Neural progenitor cell (in vitro differentiated cells): ENCODE data around the gene SLC9A5. TPM values are rescaled to one million over a fixed set of nuclear protein-coding genes. Genes with fewer than 3 reads are reported as not detected.

Experiments used
- DNase-seq: peaks from one replicate; pipeline ENCODE4 v3.0.0-alpha.2; 2016; ENCODE audit warnings: low spot score
- H2AFZ ChIP-seq: fragments of 200-600 bp; sonication (generic); replicated peaks from 2 replicates; pipeline ENCODE4 v1.6.1; 2016; ENCODE audit warnings: antibody characterized with exemption
- H3F3A ChIP-seq: fragments of 200-600 bp; sonication (generic); 2 replicates; pipeline ENCODE4 v1.6.1; 2016; ENCODE audit warnings: antibody characterized with exemption, low read depth
- H3K27ac ChIP-seq: fragments of 200-600 bp; sonication (generic); 2 replicates; pipeline ENCODE4 v1.5.1; 2016; ENCODE audit warnings: mild to moderate bottlenecking
- H3K27me3 ChIP-seq: fragments of 200-600 bp; sonication (generic); 2 replicates; pipeline ENCODE4 v1.6.1; 2016; ENCODE audit warnings: mild to moderate bottlenecking, moderate library complexity
- H3K36me3 ChIP-seq: fragments of 200-600 bp; sonication (generic); 2 replicates; pipeline ENCODE4 v1.5.1; 2016
- H3K4me1 ChIP-seq: fragments of 200-600 bp; sonication (generic); 2 replicates; pipeline ENCODE4 v1.6.1; 2016; ENCODE audit warnings: mixed run types
- H3K4me2 ChIP-seq: fragments of 200-600 bp; sonication (generic); 2 replicates; pipeline ENCODE4 v1.6.1; 2016
- H3K4me3 ChIP-seq: fragments of 200-600 bp; sonication (generic); 2 replicates; pipeline ENCODE4 v1.5.1; 2016
- H3K79me2 ChIP-seq: fragments of 200-600 bp; sonication (generic); 2 replicates; pipeline ENCODE4 v1.6.1; 2016; ENCODE audit warnings: low read depth
- H3K9ac ChIP-seq: fragments of 200-600 bp; sonication (generic); 2 replicates; pipeline ENCODE4 v1.6.1; 2016
- H3K9me3 ChIP-seq: fragments of 200-600 bp; sonication (generic); 2 replicates; pipeline ENCODE4 v1.5.1; 2016; ENCODE audit warnings: low read depth
- H4K20me1 ChIP-seq: fragments of 200-600 bp; sonication (generic); 2 replicates; pipeline ENCODE4 v1.6.1; 2016; ENCODE audit warnings: low read depth
- H3K27ac Mint-ChIP-seq: 3 replicates; pipeline ENCODE4 v1.8.0; 2021; ENCODE audit warnings: mixed read lengths
- H3K27me3 Mint-ChIP-seq: 2 replicates; pipeline ENCODE4 v1.8.0; 2022; ENCODE audit warnings: low read depth, mild to moderate bottlenecking, inconsistent platforms, moderate library complexity, mixed read lengths; ENCODE audit not compliant: insufficient read depth
- H3K36me3 Mint-ChIP-seq: 3 replicates; pipeline ENCODE4 v1.8.0; 2021; ENCODE audit warnings: mixed read lengths
- H3K4me1 Mint-ChIP-seq: 3 replicates; pipeline ENCODE4 v1.8.0; 2021; ENCODE audit warnings: mixed read lengths
- H3K4me3 Mint-ChIP-seq: 3 replicates; pipeline ENCODE4 v1.8.0; 2021; ENCODE audit warnings: mild to moderate bottlenecking, moderate library complexity, mixed read lengths
- H3K9me3 Mint-ChIP-seq: 3 replicates; pipeline ENCODE4 v1.8.0; 2020; ENCODE audit warnings: mixed read lengths
- CTCF ChIP-seq: fragments of 200-600 bp; sonication (generic); IDR thresholded peaks from 2 replicates; pipeline ENCODE4 v1.5.1; 2017; ENCODE audit warnings: antibody characterized with exemption, mild to moderate bottlenecking
- EZH2 ChIP-seq: fragments of 200-600 bp; sonication (generic); IDR thresholded peaks from 2 replicates; pipeline ENCODE4 v1.6.1; 2017; ENCODE audit warnings: antibody characterized with exemption, mild to moderate bottlenecking, moderate library complexity
- EZH2phosphoT487 ChIP-seq: fragments of 200-600 bp; sonication (generic); IDR thresholded peaks from 2 replicates; pipeline ENCODE4 v1.6.1; 2017; ENCODE audit warnings: antibody characterized with exemption
- total RNA-seq: library from RNA; depleted of rRNA; stranded (reverse); fragments of >200 nt; gene quantifications from 2 replicates; pipeline ENCODE4 v1.2.3, GENCODE V29; 2015; ENCODE audit warnings: low replicate concordance

Gene SLC9A5
- total RNA-seq, 1 donor from 2014 or later = 2.5 TPM

GRCh38 chr16:67246756-67247191, 2.0 kb upstream of the SLC9A5 start:
- peak; percentile 67 for DNase-seq
- Histone ChIP-seq H2AFZ (peak overlapping the region; percentile 87), H3F3A (peaks cover 35% of the 10 kb centered on the region), H3K9ac (no peak overlapping the region), H3K27me3 (peaks cover 41% of the 10 kb centered on the region), H3K79me2 (no peaks in the 10 kb centered on the region), H3K9me3 (no peaks in the 10 kb centered on the region), H3K4me1 (peaks cover 25% of the 10 kb centered on the region), H3K4me2 (peak overlapping the region; percentile 92), H3K4me3 (peak overlapping the region; percentile 64), H4K20me1 (peaks cover 6% of the 10 kb centered on the region), H3K27ac (no peak overlapping the region), H3K36me3 (no peaks in the 10 kb centered on the region)
- H3K4me3 Mint-ChIP-seq = peak overlapping the region; percentile 92
- H3K9me3 Mint-ChIP-seq = no peaks in the 10 kb centered on the region
- peaks cover 27% of the 10 kb centered on the region for H3K4me1 Mint-ChIP-seq
- TF ChIP-seq CTCF = no peak
- no peak for TF ChIP-seq EZH2phosphoT487
- no peak for TF ChIP-seq EZH2
- no peak overlapping the region for H3K27ac Mint-ChIP-seq
- H3K27me3 Mint-ChIP-seq = peaks cover 26% of the 10 kb centered on the region
- no peaks in the 10 kb centered on the region for H3K36me3 Mint-ChIP-seq

GRCh38 chr16:67247192-67248072, 1.3 kb upstream of the SLC9A5 start, which contains the start of gene FHOD1:
FHOD1 (minus strand) TSS chr16:67247481; CDS start chr16:67247410, 71 bp downstream.
- peaks cover 27% of the 10 kb centered on the region for H3K4me1 Mint-ChIP-seq
- no peaks in the 10 kb centered on the region for H3K9me3 Mint-ChIP-seq
- peaks cover 35% of the 10 kb centered on the region for H3F3A ChIP-seq
- H3K27ac ChIP-seq = no peak within 1 kb of the TSS
- H3K9me3 ChIP-seq = no peaks in the 10 kb centered on the region
- TF ChIP-seq EZH2 (no peak), EZH2phosphoT487 (no peak)
- H3K4me3 Mint-ChIP-seq = peak within 1 kb of the TSS; percentile 92
- peak; percentile 98 for DNase-seq
- no peaks in the 10 kb centered on the region for H3K36me3 Mint-ChIP-seq
- H3K4me1 ChIP-seq = peaks cover 25% of the 10 kb centered on the region
- peak within 1 kb of the TSS; percentile 64 for H3K4me3 ChIP-seq
- H3K4me2 ChIP-seq = peak within 1 kb of the TSS; percentile 92
- peaks cover 6% of the 10 kb centered on the region for H4K20me1 ChIP-seq
- H3K79me2 ChIP-seq = no peaks in the 10 kb centered on the region
- peaks cover 26% of the 10 kb centered on the region for H3K27me3 Mint-ChIP-seq
- peak within 1 kb of the TSS; percentile 96 for H2AFZ ChIP-seq
- peaks cover 41% of the 10 kb centered on the region for H3K27me3 ChIP-seq
- no peak within 1 kb of the TSS for H3K9ac ChIP-seq
- peak within 1 kb of the TSS; percentile 87 for H3K27ac Mint-ChIP-seq
- H3K36me3 ChIP-seq = no peaks in the 10 kb centered on the region

GRCh38 chr16:67248073-67248400, 742 bp upstream of the SLC9A5 start:
- H3K4me1 Mint-ChIP-seq = peaks cover 27% of the 10 kb centered on the region
- H3K27ac Mint-ChIP-seq = peak overlapping the region; percentile 87
- H3K9me3 Mint-ChIP-seq = no peaks in the 10 kb centered on the region
- Histone ChIP-seq H3K27ac (no peak overlapping the region), H2AFZ (peak overlapping the region; percentile 96), H4K20me1 (peaks cover 6% of the 10 kb centered on the region), H3K4me3 (peak overlapping the region; percentile 64), H3K9ac (no peak overlapping the region), H3K4me1 (peaks cover 25% of the 10 kb centered on the region), H3K9me3 (no peaks in the 10 kb centered on the region), H3K27me3 (peaks cover 41% of the 10 kb centered on the region), H3K36me3 (no peaks in the 10 kb centered on the region), H3K4me2 (peak overlapping the region; percentile 92), H3K79me2 (no peaks in the 10 kb centered on the region), H3F3A (peaks cover 35% of the 10 kb centered on the region)
- DNase-seq = no peak
- H3K4me3 Mint-ChIP-seq = peak overlapping the region; percentile 92
- no peaks in the 10 kb centered on the region for H3K36me3 Mint-ChIP-seq
- peaks cover 26% of the 10 kb centered on the region for H3K27me3 Mint-ChIP-seq
- no peak for TF ChIP-seq EZH2phosphoT487
- TF ChIP-seq CTCF = no peak
- TF ChIP-seq EZH2 = no peak
